H1 (cell line): ENCODE results near the gene CDH6. TPM values are rescaled to one million over a fixed set of nuclear protein-coding genes. Genes with fewer than 3 reads are reported as not detected.

Experiments
- CTCF ChIA-PET: fragments of 300-600 bp; sonication (Branson Sonifier 250); formaldehyde crosslinking; loops from one replicate; lab custom pipeline; 2021; ENCODE audit not compliant: partially characterized antibody; lab: Charles Lee
- POLR2A ChIA-PET: fragments of 300-600 bp; sonication (Branson Sonifier 250); formaldehyde crosslinking; loops from one replicate; lab custom pipeline; 2021; ENCODE audit warnings: inconsistent platforms; ENCODE audit not compliant: partially characterized antibody; lab: Charles Lee
- DNase-seq, 2 experiments: peaks; one replicate each; pipeline versions ENCODE4 v3.0.0 to v3.0.0-alpha.2; 2010 to 2022; ENCODE audit warnings: low spot score in 2 of 2, low read depth in 1 of 2, mixed read lengths in 1 of 2
- FAIRE-seq: peaks from 2 replicates; lab custom pipeline; 2011; peaks lifted over from hg19 to GRCh38; lab: Jason Lieb, UNC
- H2AFZ ChIP-seq: 2 replicates; pipeline ENCODE4 v1.8.1; 2012; ENCODE audit warnings: low read length, inconsistent platforms
- H2AK5ac ChIP-seq: 2 replicates; pipeline ENCODE4 v1.6.1; 2013; ENCODE audit warnings: low read depth, low read length
- H2BK120ac ChIP-seq: replicated peaks from 2 replicates; pipeline ENCODE3; 2013; ENCODE audit warnings: low read depth, low read length, inconsistent platforms
- H2BK12ac ChIP-seq: 2 replicates; pipeline ENCODE4 v1.6.1; 2013; ENCODE audit warnings: low read depth, low read length
- H2BK15ac ChIP-seq: 2 replicates; pipeline ENCODE4 v1.6.1; 2013; ENCODE audit warnings: low read length
- H2BK20ac ChIP-seq: 2 replicates; pipeline ENCODE4 v1.6.1; 2013; ENCODE audit warnings: low read length
- H2BK5ac ChIP-seq: 2 replicates; pipeline ENCODE4 v1.6.1; 2013; ENCODE audit warnings: low read depth, low read length
- H3K14ac ChIP-seq: 2 replicates; pipeline ENCODE4 v1.6.1; 2013; ENCODE audit warnings: inconsistent platforms; ENCODE audit not compliant: insufficient read length
- H3K18ac ChIP-seq: 2 replicates; pipeline ENCODE4 v1.6.1; 2013; ENCODE audit warnings: low read length; ENCODE audit errors: extremely low read depth
- H3K23ac ChIP-seq: 2 replicates; pipeline ENCODE4 v1.6.1; 2013; ENCODE audit warnings: inconsistent platforms; ENCODE audit not compliant: insufficient read length
- H3K23me2 ChIP-seq: 2 replicates; pipeline ENCODE4 v1.6.1; 2013; ENCODE audit warnings: low read depth, low read length
- H3K27ac ChIP-seq: 2 replicates; pipeline ENCODE4 v1.6.1; 2011; ENCODE audit warnings: low read depth, low read length, inconsistent platforms
- H3K27me3 ChIP-seq, 4 experiments: replicated peaks in 1 of 4; 1 replicate in 1 of 4; 2 replicates in 3 of 4; pipeline versions ENCODE4 v1.6.1 to v1.8.1; 2011 to 2013; ENCODE audit warnings: low read length in 3 of 4, mild to moderate bottlenecking in 3 of 4, inconsistent platforms in 2 of 4, mixed read lengths in 2 of 4, moderate library complexity in 1 of 4; ENCODE audit not compliant: control insufficient read depth in 3 of 4, insufficient read depth in 3 of 4; ENCODE audit errors: extremely low read depth in 1 of 4
- H3K36me3 ChIP-seq, 4 experiments: 2 replicates each; pipeline versions ENCODE4 v1.6.1 to v1.8.1; 2011 to 2013; ENCODE audit warnings: mild to moderate bottlenecking in 4 of 4, low read length in 3 of 4, moderate library complexity in 2 of 4, control low read depth in 1 of 4, inconsistent platforms in 1 of 4; ENCODE audit not compliant: insufficient read depth in 4 of 4, control insufficient read depth in 2 of 4
- H3K4ac ChIP-seq: replicated peaks from 2 replicates; pipeline ENCODE3; 2013; ENCODE audit warnings: low read length, low read depth, mixed read lengths, inconsistent platforms; ENCODE audit not compliant: insufficient read length
- H3K4me1 ChIP-seq, 4 experiments: replicated peaks in 1 of 4; 1 replicate in 1 of 4; 2 replicates in 3 of 4; pipeline versions ENCODE4 v1.6.1 to v1.8.1; 2011 to 2013; ENCODE audit warnings: low read length in 3 of 4, inconsistent platforms in 2 of 4, mixed read lengths in 1 of 4; ENCODE audit not compliant: insufficient read depth in 4 of 4, control insufficient read depth in 3 of 4
- H3K4me2 ChIP-seq, 2 experiments: 2 replicates each; pipeline versions ENCODE4 v1.6.1 to v1.8.1; 2011 to 2013; ENCODE audit warnings: low read depth in 2 of 2, low read length in 2 of 2, control low read depth in 1 of 2, inconsistent platforms in 1 of 2, mild to moderate bottlenecking in 1 of 2; ENCODE audit not compliant: insufficient read depth in 1 of 2
- H3K4me3 ChIP-seq, 4 experiments: fragments of 200-600, 300-600 bp in 1 of 4; sonication (generic), shearing (Covaris generic), sonication (Bioruptor Twin) in 1 of 4; 2 replicates each; pipeline versions ENCODE4 v1.5.1 to v1.8.1; 2011 to 2016; ENCODE audit warnings: low read length in 4 of 4, low read depth in 3 of 4, control low read depth in 2 of 4, inconsistent platforms in 2 of 4, mild to moderate bottlenecking in 2 of 4, mixed read lengths in 1 of 4, moderate library complexity in 1 of 4; ENCODE audit not compliant: insufficient read depth in 2 of 4; ENCODE audit errors: extremely low read depth in 1 of 4
- H3K56ac ChIP-seq: replicated peaks from 2 replicates; pipeline ENCODE3; 2013; ENCODE audit warnings: low read depth, mild to moderate bottlenecking, mixed read lengths, low read length, inconsistent platforms; ENCODE audit not compliant: insufficient read length
- H3K79me1 ChIP-seq: 2 replicates; pipeline ENCODE4 v1.6.1; 2013; ENCODE audit warnings: low read depth, low read length, control low read depth
- H3K79me2 ChIP-seq, 2 experiments: 2 replicates each; pipeline versions ENCODE4 v1.6.1 to v1.8.1; 2012 to 2013; ENCODE audit warnings: low read length in 2 of 2, mild to moderate bottlenecking in 2 of 2, inconsistent platforms in 1 of 2; ENCODE audit not compliant: insufficient read depth in 2 of 2, control insufficient read depth in 1 of 2
- H3K9ac ChIP-seq, 4 experiments: replicated peaks in 1 of 4; 1 replicate in 1 of 4; 2 replicates in 3 of 4; pipeline versions ENCODE4 v1.6.1 to v1.8.1; 2011 to 2013; ENCODE audit warnings: low read depth in 3 of 4, low read length in 3 of 4, control low read depth in 2 of 4, mild to moderate bottlenecking in 2 of 4, moderate library complexity in 2 of 4, inconsistent platforms in 1 of 4; ENCODE audit errors: extremely low read depth in 1 of 4
- H3K9me3 ChIP-seq, 2 experiments: 2 replicates each; pipeline versions ENCODE4 v1.6.1 to v1.8.1; 2012 to 2013; ENCODE audit warnings: mild to moderate bottlenecking in 2 of 2, moderate library complexity in 2 of 2, control low read depth in 1 of 2, inconsistent platforms in 1 of 2, low read depth in 1 of 2, low read length in 1 of 2, mixed read lengths in 1 of 2; ENCODE audit not compliant: insufficient read depth in 2 of 2
- H4K20me1 ChIP-seq, 2 experiments: replicated peaks in 1 of 2; 2 replicates each; pipeline versions ENCODE3 to v1.8.1; 2011 to 2013; ENCODE audit warnings: inconsistent platforms in 2 of 2, low read length in 2 of 2, mild to moderate bottlenecking in 1 of 2; ENCODE audit not compliant: insufficient read depth in 2 of 2, control insufficient read depth in 1 of 2
- H4K5ac ChIP-seq: 2 replicates; pipeline ENCODE4 v1.6.1; 2013; ENCODE audit warnings: low read length, low read depth, mixed read lengths, inconsistent platforms; ENCODE audit not compliant: insufficient read length
- H4K8ac ChIP-seq: 2 replicates; pipeline ENCODE4 v1.8.0; 2013; ENCODE audit warnings: mild to moderate bottlenecking, moderate library complexity, low read length, inconsistent platforms; ENCODE audit not compliant: insufficient read depth; ENCODE audit errors: extremely low read depth
- H4K91ac ChIP-seq: replicated peaks from 2 replicates; pipeline ENCODE3; 2013; ENCODE audit warnings: low read length, mixed read lengths, inconsistent platforms; ENCODE audit not compliant: insufficient read length
- ATF2 ChIP-seq: IDR thresholded peaks from 2 replicates; pipeline ENCODE4 v1.6.1; 2012; ENCODE audit warnings: low read length, inconsistent platforms
- CTBP2 ChIP-seq: IDR thresholded peaks from 2 replicates; pipeline ENCODE4 v1.7.0; 2011; ENCODE audit warnings: borderline replicate concordance, mild to moderate bottlenecking, moderate library complexity, mixed read lengths, low read length; ENCODE audit not compliant: insufficient read depth, insufficient read length
- SIX5 ChIP-seq: IDR thresholded peaks from 2 replicates; pipeline ENCODE4 v1.6.1; 2011; ENCODE audit warnings: mild to moderate bottlenecking, low read depth, low read length
- SP2 ChIP-seq: IDR thresholded peaks from 2 replicates; pipeline ENCODE4 v1.6.1; 2012; ENCODE audit warnings: mild to moderate bottlenecking, low read length, inconsistent platforms
- WGBS, 2 experiments: shearing (Covaris generic) in 1 of 2; methylation state at CpG; one replicate each; pipeline versions ENCODE4 v1.1.6 to v1.1.7; 2013 to 2015; ENCODE audit warnings: low lambda C conversion rate in 2 of 2, mixed read lengths in 2 of 2, inconsistent platforms in 1 of 2, low coverage in 1 of 2, missing lambda C conversion rate in 1 of 2; ENCODE audit not compliant: insufficient replicate concordance in 2 of 2, insufficient coverage in 1 of 2, insufficient read length in 1 of 2; ENCODE audit errors: extremely low coverage in 1 of 2, missing lambda C conversion rate in 1 of 2; 5-methylcytosine and 5-hydroxymethylcytosine counted together
- polyA plus RNA-seq, 7 experiments: library from polyadenylated mRNA; depleted of rRNA in 3 of 7; stranded (reverse) in 5 of 7; unstranded in 2 of 7; fragments of >200 nt in 5 of 7; fragments of 200-250 nt in 2 of 7; gene quantifications; 1 replicate in 5 of 7; 2 replicates in 1 of 7; 4 replicates in 1 of 7; pipeline versions ENCODE4 v1.2.1 to v1.2.3, GENCODE V29; 2011 to 2013; ENCODE audit warnings: missing spikeins in 2 of 7, mixed read lengths in 2 of 7
- total RNA-seq: library from RNA; stranded (reverse); fragmentation: NEBNext Ultra II Directional; extraction: Animal tissue kit (Norgen Biotek cat#: 25700); gene quantifications from 2 replicates; pipeline ENCODE4 v1.2.1, GENCODE V29; 2021

CDH6 gene
- total and polyA plus RNA-seq, 2 of the 8 experiments (the other 6 are each of a cell fraction or from before 2014, with no cell fraction given): 1.4 to 1.9 TPM

GRCh38 chr5:31273161-31273560, 79.7 kb downstream of the CDH6 start:
- 85% methylated on average over 10 of the region's 10 CpGs; no CpG with 5 or more reads in 1 of the 2 experiments for WGBS, 2 experiments

More at GRCh38 chr5:31273161-31273560, 79.7 kb downstream of the CDH6 start:
- Histone ChIP-seq H3K23me2 (no peaks in the 10 kb centered on the region), H4K20me1 (no peaks in the 10 kb centered on the region), H2BK5ac (no peak overlapping the region), H3K79me2 (no peaks in the 10 kb centered on the region), H3K9ac (no peak overlapping the region), H2BK20ac (no peak overlapping the region), H4K5ac (no peak overlapping the region), H3K27ac (no peak overlapping the region), H3K27me3 (no peaks in the 10 kb centered on the region), H4K8ac (no peak overlapping the region), H3K4me1 (peaks cover 0 to 13% (median 6%) of the 10 kb centered on the region in 4 experiments; a peak in 3 of 7 replicates), H3K4me2 (no peak overlapping the region), H3K14ac (no peak overlapping the region), H2AK5ac (no peak overlapping the region), H3K4me3 (no peak overlapping the region), H3K79me1 (no peaks in the 10 kb centered on the region), H3K18ac (no peak overlapping the region), H2BK12ac (no peak overlapping the region), H3K36me3 (no peaks in the 10 kb centered on the region), H2BK120ac (no peak overlapping the region), H3K9me3 (no peaks in the 10 kb centered on the region), H3K56ac (no peak overlapping the region), H4K91ac (no peak overlapping the region), H2AFZ (no peak overlapping the region), H3K4ac (no peak overlapping the region), H2BK15ac (no peak overlapping the region), H3K23ac (no peak overlapping the region)
- POLR2A ChIA-PET: no interaction called here
- DNase-seq (no peak), FAIRE-seq (no peak)
- CTCF ChIA-PET: interaction anchor here (1.5 kb wide), 1 partner anchor 36 kb away, joined by 5 read pairs; no protein-coding TSS in a partner anchor
- TF ChIP-seq CTBP2 (no peak), SP2 (no peak), ATF2 (no peak), SIX5 (no peak)
